Renal pelvis (tissue), 4 donors: ENCODE measurements around the gene ANKS3. TPM values are rescaled to one million over a fixed set of nuclear protein-coding genes. Genes with fewer than 3 reads are reported as not detected.

Source experiments
- DNase-seq: peaks from one replicate; pipeline ENCODE4 v3.0.0-alpha.2; 2013
- polyA plus RNA-seq, 3 donors: library from polyadenylated mRNA; unstranded; fragments of 120-200 nt; gene quantifications; one replicate each; pipeline ENCODE4 v1.2.1, GENCODE V29; 2013; ENCODE audit not compliant: insufficient read length in 3 of 3

The ANKS3 gene
- polyA plus RNA-seq, 3 donors, result 24.1 to 37.1 (median 35.4) TPM

DNA sequence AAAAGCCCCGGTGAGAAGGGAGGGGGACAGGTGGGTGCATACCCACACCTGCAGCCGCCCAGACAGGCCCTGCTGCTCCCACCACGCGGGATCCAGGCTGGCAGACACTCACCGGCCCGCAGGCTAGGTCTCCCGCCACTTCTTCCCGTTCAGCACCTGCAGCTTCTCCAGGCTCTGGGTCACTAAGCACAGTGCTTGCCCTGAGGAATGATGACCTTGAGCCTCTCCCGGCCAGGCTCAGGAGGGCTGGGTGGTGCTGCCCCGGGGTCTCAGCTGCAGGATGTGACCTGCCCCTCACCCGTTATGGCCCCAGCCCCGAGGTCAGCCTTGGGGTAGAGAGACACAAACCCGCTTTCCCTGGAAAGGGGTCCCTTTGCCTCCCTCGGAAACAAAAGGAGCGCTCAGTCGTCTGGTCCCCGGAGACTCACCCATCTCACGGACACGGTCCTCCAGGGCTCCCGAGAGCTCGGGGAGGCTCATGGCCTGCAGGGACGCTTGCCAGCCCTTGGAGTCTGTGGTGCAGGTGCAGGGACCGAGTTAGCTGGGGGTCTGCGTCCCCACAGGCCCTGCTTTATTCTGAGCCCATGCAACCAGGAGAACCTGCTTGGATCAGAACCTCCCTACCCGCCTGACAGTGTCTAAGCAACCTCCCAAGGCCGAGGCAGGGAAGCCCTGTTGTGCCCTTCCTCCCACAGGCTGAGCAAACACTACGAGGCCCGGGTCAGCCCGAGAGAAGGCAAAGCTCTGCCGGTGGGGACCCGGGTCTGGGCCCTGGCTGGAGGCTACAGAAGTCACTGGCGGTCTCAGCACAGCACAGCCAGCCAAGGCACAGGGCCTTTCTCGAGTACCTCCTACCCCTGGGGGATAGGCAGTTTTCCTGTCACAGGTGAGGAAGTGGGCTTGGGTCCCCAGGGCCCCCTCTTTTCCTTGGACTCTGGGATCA lies 36.9 kb downstream of the ANKS3 start:
- no peak for DNase-seq

DNA sequence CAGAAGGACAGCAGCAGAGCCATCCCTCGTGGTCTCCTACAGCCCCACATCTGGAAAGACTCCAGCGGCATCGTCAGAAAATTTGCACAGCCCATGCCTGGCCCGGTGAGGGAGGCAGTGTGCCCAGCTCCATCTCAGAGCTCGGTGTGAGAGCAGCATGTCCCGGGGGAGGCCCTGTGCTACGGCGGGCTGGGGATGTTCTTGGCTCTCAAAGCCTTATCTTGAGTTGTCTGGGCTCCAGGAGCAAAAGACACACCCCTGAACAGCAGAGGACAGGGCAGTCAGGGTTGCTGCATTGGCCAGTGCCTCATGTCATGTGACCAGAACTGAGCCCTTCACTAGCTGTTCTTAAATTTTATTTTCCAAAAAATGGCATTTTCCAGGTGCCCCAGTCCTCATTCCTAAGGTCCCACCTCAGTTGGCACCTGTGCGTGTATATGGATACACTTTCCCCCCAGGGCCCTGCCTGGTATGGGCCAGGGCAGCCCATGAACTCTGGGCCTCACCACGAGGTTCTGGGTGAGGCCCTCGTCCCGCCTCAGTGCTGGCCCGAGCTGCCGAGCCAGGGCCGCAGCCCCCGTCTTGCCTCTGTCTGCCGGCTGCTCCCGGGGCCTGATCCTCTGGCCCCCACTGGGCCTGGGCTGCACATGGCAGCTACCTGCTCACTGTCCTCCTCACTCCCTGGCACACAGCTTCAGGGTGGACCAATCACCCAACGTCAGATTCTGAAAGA lies 37.7 kb downstream of the ANKS3 start:
- DNase-seq, result no peak

DNA sequence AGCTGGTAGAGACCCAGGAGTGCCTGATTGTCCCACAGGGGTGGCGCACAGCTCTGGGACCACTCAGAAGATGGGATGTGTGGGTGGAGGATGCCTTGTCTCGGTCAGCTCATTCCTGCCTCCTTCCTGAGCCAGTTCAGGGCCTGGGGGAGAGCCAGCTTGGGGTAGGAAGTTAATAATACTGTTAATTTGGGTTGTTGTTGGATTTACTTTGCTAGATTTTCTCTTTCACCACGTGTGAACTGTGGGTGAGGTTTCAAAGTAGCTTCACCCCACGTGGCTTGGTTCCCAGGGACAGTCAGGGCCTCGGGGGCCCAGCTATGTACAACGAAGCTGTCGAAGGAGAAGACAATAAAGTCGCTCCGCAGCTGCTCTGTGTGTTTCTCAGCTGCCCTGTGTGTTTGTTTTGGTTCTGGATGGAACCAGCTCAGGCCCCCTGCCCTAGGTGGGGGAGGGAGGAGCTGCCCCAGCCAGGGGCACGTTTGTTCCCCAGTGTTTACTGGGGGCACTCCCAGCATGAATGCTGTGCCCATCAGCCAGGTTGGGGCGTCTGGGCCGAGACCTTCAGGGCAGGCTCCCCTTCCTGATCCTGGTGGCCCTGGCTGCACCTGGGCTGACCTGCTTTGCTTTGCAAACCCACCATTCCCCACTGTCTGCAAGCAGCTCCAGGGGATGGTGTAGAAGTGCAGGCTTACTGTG lies 38.4 kb downstream of the ANKS3 start:
- no peak for DNase-seq

DNA sequence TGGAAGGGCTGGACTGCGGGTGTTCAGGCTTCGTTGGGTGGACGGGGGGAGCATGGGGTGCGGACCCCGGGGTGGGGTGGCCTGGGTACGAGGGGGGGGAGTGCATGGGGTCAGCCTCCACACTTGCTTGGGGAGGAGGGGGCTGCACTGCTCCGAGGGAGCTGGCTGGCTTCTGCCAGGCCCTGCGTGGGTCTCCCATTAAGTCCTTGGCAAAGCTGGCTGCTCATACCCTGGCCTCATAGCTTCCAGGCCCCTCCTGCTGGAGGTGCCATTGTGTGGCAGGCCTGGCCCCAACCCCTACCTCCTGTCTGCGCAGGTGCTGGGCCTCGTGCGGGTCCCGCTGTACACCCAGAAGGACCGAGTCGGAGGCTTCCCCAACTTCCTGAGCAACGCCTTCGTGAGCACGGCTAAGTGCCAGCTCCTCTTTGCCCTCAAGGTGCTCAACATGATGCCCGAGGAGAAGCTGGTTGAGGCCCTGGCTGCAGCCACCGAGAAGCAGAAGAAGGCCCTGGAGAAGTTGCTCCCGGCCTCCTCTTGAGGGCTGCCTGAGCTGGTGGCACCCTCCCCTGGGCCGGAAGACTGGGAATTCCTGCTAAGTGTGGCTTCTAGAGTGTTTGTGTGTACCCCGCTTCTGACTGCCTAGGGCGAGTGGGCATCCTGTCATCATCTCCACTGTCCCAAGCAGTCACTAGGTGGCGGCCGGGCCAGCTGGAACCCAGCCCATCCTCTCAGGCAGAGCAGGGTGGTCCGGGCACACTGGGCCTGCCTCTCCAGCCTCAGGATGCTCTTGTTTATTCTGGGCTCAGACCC lies 39.2 kb downstream of the ANKS3 start:
- DNase-seq, result no peak

DNA sequence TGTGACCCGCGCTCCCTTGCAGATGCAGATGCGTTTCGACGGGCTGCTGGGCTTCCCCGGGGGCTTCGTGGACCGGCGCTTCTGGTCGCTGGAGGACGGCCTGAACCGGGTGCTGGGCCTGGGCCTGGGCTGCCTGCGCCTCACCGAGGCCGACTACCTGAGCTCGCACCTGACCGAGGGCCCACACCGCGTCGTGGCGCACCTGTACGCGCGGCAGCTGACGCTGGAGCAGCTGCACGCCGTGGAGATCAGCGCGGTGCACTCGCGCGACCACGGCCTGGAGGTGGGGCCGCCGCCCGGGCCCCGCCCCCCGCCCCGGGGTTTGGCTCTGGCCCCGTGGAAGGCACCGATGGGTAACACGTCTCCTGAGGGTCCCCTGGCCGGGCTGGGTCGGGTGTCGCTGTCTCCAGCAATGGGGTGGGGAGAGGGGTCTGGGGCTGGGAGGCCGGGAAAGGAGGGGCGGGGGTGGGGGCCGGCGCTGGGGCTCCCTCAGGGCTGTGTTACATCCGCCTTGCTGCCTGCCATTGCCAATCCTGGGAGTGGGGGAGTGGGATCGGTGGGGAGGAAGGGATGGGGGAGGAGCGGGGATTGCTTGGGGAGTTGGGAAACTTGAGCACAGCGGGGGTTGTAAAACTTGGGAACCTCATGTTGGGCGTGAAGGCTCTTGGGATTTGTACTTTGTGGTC lies 40.0 kb downstream of the ANKS3 start:
- peak; percentile 80 for DNase-seq

DNA sequence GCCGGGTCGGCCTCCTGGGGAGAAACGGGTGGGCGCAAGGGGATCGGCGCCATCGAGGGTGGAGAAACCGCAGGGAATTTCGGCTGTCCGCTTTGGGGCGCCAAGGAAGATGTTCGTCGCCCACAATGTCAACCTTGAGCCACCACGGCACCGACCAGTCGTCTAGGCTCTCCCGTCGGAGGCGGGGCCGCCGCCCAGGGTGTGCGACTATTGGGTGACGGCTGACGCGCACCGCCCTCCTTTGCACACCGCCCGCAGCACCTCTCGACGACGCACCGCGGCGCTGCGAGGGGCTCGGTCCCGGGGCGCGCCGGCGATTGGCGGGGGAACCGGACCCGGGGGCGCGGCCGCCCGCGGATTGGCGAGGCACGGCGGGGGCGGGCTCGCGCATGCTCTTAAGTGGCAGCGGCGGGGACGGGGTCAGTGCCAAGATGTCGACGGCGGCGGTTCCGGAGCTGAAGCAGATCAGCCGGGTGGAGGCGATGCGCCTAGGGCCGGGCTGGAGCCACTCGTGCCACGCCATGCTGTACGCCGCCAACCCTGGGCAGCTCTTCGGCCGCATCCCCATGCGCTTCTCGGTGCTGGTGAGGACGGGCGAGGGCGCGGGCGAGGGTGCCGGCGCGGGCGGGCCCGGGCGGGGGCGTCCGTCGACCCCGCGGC lies 40.6 kb downstream of the ANKS3 start, which contains the start of gene NUDT16L1:
NUDT16L1 (plus strand) TSS at position 267 of the 660 bp plus-strand sequence; CDS start at position 432, 165 bp downstream.
- DNase-seq, result peak; percentile 97

DNA sequence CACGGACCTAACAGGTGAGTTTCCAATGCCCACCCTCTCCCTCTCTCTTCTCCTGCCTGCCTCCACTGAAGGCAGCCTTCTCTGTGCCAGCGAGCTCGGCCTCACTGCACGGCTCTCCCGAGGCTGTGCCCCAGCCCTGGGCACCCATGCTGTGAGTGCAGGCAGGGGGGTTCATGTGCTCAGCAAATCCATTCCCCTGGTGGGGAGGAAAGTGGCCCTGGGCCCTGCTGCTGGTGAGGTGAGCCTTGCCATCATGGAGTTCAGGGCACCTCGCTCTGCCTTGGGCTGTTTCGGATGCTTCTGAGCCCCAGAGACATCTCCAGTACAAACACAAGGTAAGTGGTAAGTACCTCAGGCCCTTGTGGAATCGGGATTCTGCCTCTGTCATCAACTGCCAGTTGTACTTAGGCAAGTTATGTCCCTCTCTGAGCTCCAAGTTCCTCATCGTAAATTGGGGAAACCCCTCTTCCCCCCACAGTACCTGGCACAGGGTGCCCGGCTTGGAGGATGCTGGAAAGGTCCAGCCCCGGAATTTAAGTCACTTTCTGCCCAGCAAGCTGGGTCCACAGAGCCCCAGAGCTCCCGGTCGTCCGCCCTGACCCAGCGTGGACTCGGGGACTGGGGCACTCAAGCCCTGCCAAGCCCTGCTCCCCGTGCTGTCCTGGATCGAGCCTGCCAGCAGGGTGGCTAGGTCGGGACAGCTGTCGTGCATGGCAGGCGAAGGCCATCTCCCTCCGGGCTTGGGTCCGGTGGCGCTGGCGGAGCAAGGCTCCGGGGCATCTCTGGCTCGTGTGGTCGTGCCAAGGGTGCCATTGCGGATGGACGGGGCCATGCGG lies 41.4 kb downstream of the ANKS3 start:
- no peak for DNase-seq

DNA sequence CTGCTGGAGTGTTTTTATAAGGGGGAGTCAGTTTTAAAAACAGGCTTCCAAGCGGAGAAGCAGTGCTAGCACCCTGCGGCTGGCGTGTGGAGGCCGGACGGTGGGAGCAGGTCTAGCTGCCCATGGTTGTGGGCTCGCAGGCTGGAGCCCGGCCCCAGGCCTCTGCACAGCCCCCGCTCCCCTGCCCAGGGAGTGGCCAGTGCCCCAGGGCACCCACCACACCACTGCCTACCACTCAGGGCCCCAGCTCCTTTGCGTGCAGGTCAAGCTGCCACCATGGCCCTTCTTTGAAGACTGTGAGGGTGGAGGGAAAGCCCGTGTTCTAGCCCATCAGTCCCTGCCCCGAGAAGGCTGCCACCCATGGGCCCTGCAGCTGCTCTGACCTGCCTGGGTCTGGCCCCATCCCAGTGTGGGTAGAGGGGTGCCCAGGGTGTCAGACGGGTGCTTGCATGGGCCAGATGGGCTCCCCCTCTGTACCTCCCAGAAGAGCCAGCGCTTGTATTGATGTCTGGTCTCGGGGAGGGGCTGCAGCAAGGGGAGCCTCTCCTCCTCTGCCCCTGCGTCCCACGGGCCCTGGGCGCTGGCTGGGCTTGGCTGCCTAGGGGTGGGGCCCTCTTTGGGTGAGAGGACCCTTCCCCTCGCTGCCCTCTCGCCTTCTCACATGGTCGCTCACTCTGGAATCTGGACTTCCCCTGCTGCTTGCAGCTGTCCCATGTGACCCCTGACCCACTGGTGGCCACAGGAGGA lies 42.2 kb downstream of the ANKS3 start:
- DNase-seq, result no peak

DNA sequence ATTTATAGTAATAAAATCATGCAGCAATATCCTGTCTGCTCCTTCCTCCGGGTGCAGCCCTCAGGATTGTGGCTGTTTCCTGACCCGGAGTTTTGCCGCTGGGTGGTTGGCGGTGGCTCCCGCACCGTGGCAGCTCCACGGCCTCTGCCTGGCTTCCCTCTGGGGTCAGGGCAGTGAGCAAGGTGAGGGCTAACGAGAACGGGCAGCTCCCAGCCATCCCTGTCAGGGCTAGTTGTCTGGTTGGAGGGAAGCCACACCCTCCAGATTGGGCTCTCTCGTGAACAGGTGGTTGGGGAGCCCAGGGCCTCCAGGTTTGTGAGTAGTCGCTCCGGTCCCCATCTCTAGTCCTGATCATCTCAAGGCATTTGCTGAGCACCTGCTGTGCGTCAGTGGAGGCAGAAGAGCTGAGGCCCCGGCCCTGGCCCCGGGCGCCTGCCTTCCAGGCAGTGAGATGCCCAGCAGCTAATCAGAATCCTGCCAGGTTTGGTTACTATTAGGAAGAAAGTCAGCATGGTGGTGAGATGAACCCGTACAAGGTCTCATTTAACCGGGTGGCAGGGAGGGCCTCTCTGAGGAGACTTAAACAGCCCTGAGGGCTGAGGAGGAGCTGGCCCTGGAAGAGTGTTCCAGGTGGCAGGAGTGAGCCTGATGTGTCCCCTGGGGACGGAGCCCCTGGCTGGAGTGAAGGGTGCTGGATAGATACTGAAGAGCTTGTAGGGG lies 43.0 kb downstream of the ANKS3 start:
- DNase-seq, result no peak

DNA sequence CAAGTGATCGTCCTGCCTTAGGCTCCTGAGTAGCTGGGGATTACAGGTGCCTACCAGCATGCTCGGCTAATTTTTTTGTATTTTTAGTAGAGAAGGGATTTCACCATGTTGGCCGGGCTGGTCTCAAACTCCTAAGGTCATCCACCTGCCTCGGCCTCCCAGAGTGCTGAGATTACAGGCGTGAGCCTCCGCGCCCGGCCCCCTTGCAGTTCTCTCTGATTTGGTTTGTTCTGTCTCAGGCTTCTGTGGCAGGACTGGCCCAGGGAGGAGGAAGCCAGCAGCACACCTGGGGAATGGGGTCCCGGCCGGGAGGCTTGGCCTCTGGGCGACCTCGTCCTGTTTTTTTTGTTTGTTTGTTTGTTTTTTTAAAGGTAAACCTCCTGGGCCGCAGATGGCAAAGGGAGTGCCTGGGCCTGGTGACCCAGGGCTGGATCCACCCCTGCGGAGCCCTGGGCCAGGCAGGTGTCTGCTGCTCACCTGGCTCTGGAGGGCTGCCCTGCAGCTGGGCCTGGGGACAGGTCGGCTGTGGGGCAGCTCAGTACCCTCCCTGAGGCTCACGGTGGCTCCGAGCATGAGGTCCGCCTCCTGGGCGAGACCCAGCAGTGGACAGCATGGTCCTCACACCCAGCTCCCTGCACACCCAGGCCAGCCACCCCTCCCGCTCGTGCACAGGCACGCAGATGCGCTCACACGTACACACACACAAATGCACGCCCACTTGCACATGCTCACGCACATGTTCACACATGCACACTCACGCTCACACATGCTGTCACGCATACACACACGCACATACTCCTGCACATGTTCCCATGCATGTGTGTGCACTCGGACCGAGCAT lies 44.0 kb downstream of the ANKS3 start:
- no peak for DNase-seq

DNA sequence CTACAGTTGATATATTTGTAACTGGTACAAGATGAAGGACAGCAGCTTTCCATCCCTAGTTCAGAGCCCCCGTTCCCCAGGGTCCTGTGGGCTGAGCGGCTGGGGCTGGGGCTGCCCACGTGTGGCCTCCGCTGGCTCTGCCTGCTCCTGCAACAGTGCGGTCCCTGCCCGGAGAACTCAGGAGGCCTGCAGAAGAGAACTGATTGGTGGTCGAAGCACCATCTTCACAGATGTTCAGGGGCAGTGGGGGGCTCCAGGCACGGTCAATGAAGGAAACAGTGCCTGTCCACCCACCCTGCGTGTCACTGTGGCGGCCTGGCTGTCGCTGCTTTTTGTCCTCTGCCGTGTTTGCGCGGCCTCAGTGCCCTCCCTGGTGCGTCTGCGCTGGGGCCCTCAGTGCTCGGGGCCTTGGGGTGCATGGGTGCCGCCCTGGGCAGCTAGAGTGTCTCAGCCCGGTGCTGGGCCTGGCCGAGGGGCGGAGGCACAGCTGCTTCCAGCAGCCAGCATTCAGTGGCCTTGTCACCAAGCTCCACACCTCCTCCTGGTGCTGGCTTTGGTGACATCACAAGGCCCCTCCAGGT lies 44.9 kb downstream of the ANKS3 start:
- DNase-seq, result no peak

DNA sequence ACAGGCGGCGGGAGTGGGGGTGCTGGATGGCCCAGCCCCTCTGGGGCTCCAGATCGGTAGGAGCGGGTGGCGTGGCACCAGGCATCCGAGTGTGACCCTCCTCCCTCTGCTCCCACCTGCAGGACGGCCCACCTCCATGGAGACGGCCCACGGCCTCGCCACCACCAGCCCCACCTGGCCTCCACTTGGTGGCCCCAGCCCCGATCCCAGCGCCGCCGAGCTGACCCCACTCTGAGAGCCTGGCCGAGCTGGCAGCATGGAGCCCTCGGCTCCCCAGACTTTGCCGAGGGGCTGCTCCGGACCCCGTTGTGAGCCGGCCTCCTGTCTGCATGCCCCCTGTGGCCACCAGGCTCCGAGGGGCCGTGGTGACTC lies 45.4 kb downstream of the ANKS3 start:
- no peak for DNase-seq

DNA sequence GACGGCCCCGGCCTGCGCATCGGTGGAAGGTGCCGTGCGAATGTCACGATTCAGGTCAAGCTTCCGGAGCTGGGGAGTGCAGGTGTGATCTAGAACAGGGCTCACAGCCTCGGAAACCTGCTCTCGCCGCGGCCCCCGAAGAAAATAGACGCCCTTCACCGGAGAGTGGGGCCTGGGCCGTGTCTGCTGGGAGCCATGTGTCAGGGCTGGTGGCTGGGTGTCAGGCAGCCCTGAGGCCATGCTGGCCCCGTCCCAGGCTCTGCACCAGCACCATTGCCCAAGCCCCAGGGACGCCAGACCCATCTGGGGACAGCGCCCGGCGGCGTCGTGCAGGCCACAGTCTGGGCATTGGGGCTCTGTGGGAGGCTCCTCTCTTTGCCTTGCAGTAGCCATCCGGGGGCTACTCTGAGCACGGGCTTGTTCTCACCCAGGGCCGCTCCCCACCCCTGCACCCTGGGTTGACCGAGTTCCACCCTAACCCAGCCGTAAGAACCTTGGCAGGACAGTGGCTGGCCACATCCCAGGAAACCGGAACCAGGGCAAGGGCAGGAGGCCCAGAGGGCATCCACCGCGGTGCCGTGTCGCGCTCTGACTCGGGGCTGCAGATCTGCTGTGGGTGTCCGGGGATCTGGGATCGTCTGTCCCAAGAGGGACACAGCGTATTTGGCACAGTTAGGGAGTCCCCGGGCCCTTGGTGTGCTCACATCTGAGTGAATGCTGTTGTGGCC lies 46.0 kb downstream of the ANKS3 start:
- DNase-seq, result no peak

DNA sequence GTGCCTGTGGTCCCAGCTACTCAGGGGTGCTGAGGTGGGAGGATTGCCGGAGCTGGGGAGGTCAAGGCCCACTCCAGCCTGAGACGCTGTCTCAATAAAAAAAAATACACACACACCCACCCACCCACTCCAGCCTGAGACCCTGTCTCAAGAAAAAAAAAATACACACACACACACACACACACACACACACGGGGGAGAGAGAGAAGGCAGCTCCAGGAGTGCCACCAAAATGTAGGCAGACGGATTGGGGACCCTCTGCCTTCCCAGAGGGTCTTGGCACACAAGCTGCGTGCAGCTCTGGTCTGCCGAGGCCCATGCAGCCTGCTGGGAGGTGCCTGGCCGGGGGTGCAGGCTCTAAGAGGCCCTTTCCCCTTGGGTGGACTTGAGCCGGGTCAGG lies 46.7 kb downstream of the ANKS3 start:
- no peak for DNase-seq

DNA sequence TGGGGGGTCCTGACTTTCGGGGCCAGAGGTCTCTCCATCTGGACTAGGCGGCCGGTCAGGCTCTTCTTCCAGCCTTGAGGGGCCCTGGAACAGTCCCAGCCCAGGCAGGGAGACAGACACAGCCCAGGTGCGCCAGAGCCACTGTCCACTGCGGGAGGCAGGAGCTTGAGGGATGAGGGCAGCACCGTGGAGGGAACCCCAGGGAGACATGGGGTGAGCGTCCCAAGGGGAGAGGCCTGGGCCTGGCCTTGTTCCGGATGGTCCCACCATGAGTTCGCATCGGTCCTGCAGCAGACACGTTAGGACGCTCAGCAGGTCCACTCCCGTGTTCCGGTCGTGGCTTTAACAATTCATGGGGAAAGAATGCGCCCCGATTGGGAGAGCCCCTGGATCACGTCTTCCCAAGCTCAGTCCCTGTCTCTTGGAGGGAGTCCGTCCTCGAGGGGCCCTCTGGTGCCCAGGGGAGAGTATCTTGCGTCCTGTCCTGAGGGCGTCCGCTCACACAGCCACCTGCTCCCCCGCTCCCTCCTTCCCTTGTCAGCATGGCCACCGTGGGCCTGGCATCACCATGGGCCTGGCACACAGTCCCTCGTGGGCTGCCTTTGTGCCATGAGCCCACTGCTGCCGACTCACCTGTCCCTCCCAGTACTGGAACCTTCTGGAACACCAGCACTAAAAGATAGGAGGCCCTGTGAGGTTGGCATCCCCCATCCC lies 47.4 kb downstream of the ANKS3 start:
- DNase-seq, result no peak
